ENCODE measurements around the gene GABRD. TPM values are rescaled to one million over a fixed set of nuclear protein-coding genes. Genes with fewer than 3 reads are reported as not detected.

Gene GABRD
- total RNA-seq, 1 experiment from 2014 or later, result not detected

DNA sequence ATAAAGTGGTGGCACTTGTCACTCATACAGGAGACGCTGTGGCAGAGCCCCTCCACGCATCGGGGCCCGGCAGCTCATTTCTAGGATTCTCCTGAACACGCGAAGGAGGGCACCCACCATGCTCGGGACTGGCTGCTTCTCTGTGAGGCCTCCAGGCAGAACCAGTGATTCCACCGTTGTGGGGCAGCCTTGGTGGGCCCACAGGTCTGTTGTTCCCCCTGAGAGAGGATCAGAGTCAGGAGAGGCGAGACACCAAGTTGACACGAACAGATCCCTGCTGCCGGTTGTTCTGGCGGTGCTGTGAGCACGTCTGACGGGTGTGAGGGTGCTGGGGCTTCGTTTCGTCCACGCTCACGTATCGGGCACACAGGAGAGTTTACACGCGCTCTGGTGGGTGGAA lies 57.7 kb downstream of the GABRD start:
- DNase-seq (ENCODE audit: low read depth), result no peak

DNA sequence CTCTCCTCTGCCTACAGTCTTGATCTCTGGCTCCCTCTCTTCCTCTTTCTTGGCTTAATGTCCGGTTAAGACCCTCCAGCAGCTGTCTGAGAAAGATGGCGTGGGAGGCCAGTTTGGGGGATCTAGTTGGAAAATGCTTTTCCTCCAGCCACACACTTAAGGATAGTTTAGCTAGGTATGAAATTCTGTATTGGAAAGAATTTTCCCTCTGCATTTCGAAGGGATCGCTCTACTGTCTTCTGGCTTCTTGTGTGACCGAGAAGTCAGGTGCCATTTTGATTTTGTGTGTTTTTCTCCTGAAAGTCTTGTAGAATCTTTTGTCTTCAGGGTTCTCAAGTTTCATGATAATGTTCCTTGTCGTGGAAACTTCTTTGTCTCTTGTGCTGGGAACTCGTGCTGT lies 59.0 kb downstream of the GABRD start:
- no peak for DNase-seq (ENCODE audit: low read depth)

DNA sequence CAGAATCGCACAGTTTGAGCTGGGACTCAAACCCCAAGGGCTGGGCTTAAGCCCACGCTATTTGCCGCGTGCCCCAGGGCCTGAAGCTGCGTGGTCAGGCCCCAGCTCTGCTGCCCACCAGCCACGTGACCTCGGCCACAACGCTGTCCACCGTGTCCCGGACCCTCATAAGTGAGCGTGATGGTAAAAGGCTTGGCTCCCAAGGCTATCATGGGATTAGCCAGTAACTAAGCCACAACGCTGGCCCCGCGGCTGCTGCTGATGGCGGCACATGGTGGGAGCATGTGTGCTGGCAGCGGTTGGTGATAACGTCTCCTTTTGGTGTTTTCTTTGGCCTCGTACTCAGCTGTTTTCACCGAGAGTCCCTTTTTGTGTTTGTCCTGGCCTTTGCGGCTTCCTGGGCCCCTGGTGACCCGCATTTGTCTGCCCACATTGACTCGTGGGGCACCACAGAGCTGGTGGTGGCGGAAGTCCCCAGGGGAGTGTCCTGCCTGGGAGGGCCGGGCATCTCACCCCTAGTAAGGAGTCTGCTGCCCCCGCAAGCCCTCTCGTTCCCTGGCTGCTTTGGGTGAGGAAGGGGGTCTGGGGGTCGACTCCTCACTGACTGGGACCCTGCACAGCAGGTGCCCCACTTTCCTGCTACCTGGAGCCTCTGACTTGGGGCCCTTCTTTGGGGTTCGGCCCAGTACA lies 60.4 kb downstream of the GABRD start:
- no peak for DNase-seq (ENCODE audit: low read depth)

- DNase-seq (ENCODE audit: low read depth), result no peak
Measured at GRCh38 chr1:2080140-2080539, 61.0 kb downstream of the GABRD start.

Other genes with a start within 250 kb of the GABRD start
- gene NADK, start 240.9 kb upstream of the GABRD start, total RNA-seq (2014; rRNA removed; shearing (Covaris generic)), result 36.8 and 44.7 TPM in 2 replicates
- 80.3 and 137 TPM in 2 replicates for gene GNB1, start 128.3 kb upstream of the GABRD start, total RNA-seq (2014; rRNA removed; shearing (Covaris generic))
- gene CALML6, start 104.1 kb upstream of the GABRD start, total RNA-seq (2014; rRNA removed; shearing (Covaris generic)), result not detected in 2 replicates
- gene TMEM52, start 100.1 kb upstream of the GABRD start, total RNA-seq (2014; rRNA removed; shearing (Covaris generic)), result not detected in 2 replicates
- not detected in 2 replicates for gene CFAP74, start 15.6 kb upstream of the GABRD start, total RNA-seq (2014; rRNA removed; shearing (Covaris generic))
- 0.44 TPM in 1 of 2 replicates, not detected in the other for gene PRKCZ, start 31.1 kb downstream of the GABRD start, total RNA-seq (2014; rRNA removed; shearing (Covaris generic))
- 12.8 and 23.1 TPM in 2 replicates for gene FAAP20, start 175.4 kb downstream of the GABRD start, total RNA-seq (2014; rRNA removed; shearing (Covaris generic))
- gene SKI, start 209.0 kb downstream of the GABRD start, total RNA-seq (2014; rRNA removed; shearing (Covaris generic)), result 3.5 and 13.8 TPM in 2 replicates

All from M059J (cell line).